BLaER1 (cell line): ENCODE measurements around the gene SORBS2.

Experiments
- H3K27ac ChIP-seq: shearing (Covaris generic); formaldehyde crosslinking; 2 replicates; pipeline ENCODE4 v1.8.1; 2022
- H3K27me3 ChIP-seq: shearing (Covaris generic); formaldehyde crosslinking; 2 replicates; pipeline ENCODE4 v1.8.1; 2022
- H3K36me3 ChIP-seq: shearing (Covaris generic); formaldehyde crosslinking; 2 replicates; pipeline ENCODE4 v1.8.1; 2022
- H3K4me1 ChIP-seq: shearing (Covaris generic); formaldehyde crosslinking; 2 replicates; pipeline ENCODE4 v1.8.1; 2022
- H3K4me2 ChIP-seq: shearing (Covaris generic); formaldehyde crosslinking; 2 replicates; pipeline ENCODE4 v1.8.1; 2022
- H3K4me3 ChIP-seq: shearing (Covaris generic); formaldehyde crosslinking; 2 replicates; pipeline ENCODE4 v1.8.1; 2022
- H3K9ac ChIP-seq: shearing (Covaris generic); formaldehyde crosslinking; 2 replicates; pipeline ENCODE4 v1.8.1; 2022
- H3K9me3 ChIP-seq: shearing (Covaris generic); formaldehyde crosslinking; 2 replicates; pipeline ENCODE4 v1.8.1; 2022
- H4K20me1 ChIP-seq: shearing (Covaris generic); formaldehyde crosslinking; 2 replicates; pipeline ENCODE4 v1.8.1; 2022
- Cebpa-rat ChIP-seq: shearing (Covaris generic); IDR thresholded peaks from 2 replicates; pipeline ENCODE4 v1.8.1; 2022

Gene SORBS2

GRCh38 chr4:185695743-185696142 is 116.3 kb downstream of the SORBS2 start:
- no peaks in the 10 kb centered on the region for H3K36me3 ChIP-seq
- no peaks in the 10 kb centered on the region for H3K9me3 ChIP-seq
- H3K9ac ChIP-seq: no peak overlapping the region
- H3K4me3 ChIP-seq: no peak overlapping the region
- H4K20me1 ChIP-seq: no peaks in the 10 kb centered on the region
- no peak overlapping the region for H3K27ac ChIP-seq
- no peaks in the 10 kb centered on the region for H3K4me1 ChIP-seq
- no peaks in the 10 kb centered on the region for H3K27me3 ChIP-seq
- no peak for TF ChIP-seq Cebpa-rat
- no peak overlapping the region for H3K4me2 ChIP-seq

DNA sequence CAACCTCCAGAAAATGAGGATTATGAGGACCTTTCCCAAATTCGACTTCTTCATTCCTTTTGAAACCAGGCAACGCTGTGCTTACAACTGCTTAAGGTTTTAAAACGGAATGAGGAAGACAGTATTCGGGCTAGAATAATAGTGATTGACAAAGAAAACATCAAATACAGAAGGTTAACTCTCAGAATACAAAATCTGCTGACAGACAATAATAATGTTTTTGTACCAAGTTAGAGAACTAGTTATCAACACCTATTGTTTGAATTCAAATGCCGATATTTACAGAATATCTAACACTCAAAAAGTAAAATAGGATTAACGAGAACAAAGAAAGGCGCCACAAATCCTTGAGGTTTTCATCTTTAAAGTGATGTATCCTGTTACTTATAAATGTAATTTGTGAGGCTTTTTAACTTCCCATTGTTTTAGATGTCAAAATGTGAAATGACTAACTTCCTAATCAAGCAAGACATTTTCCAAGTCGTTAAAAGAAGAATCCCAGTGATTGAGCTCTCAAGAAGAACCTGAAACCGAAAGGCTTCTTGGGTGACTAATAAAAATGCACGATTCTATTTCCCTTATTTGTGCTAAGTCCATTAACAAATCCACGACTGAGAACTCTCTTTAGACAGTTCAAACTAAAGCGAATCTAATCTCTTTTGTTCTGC is 118.3 kb downstream of the SORBS2 start:
- Histone ChIP-seq H4K20me1 (no peaks in the 10 kb centered on the region), H3K9ac (no peak overlapping the region), H3K4me3 (no peak overlapping the region), H3K4me1 (no peaks in the 10 kb centered on the region), H3K36me3 (no peaks in the 10 kb centered on the region), H3K4me2 (no peak overlapping the region), H3K27me3 (no peaks in the 10 kb centered on the region), H3K27ac (no peak overlapping the region), H3K9me3 (no peaks in the 10 kb centered on the region)
- no peak for TF ChIP-seq Cebpa-rat

GRCh38 chr4:185689407-185689806 is 122.6 kb downstream of the SORBS2 start:
- no peak overlapping the region for H3K9ac ChIP-seq
- no peak overlapping the region for H3K4me2 ChIP-seq
- TF ChIP-seq Cebpa-rat: no peak
- H3K4me3 ChIP-seq: no peak overlapping the region
- no peaks in the 10 kb centered on the region for H3K36me3 ChIP-seq
- H3K27ac ChIP-seq: no peak overlapping the region
- no peaks in the 10 kb centered on the region for H3K9me3 ChIP-seq
- H4K20me1 ChIP-seq: no peaks in the 10 kb centered on the region
- H3K27me3 ChIP-seq: no peaks in the 10 kb centered on the region
- no peaks in the 10 kb centered on the region for H3K4me1 ChIP-seq

DNA sequence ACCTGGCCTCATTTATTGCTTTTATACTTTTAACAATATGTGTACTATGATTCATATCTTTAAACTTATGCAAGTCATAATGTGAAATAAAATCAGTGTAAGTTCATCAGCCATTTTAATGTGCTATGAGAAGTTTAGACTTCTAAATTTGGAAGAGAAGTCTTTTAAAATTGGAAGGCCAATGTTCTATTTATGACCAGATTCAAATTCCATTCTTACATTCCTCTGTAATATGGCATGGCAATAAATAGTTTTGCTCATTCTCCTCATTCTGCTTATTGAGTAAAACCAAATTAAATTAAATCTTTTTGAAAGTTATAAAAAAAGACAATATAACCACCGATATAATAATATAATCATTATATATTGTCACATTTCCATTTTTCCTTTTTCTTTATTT is 126.2 kb downstream of the SORBS2 start:
- Histone ChIP-seq H3K4me1 (no peaks in the 10 kb centered on the region), H3K4me3 (no peak overlapping the region), H3K9ac (no peak overlapping the region), H3K9me3 (no peaks in the 10 kb centered on the region), H3K27ac (no peak overlapping the region), H3K4me2 (no peak overlapping the region), H4K20me1 (no peaks in the 10 kb centered on the region), H3K27me3 (no peaks in the 10 kb centered on the region), H3K36me3 (no peaks in the 10 kb centered on the region)
- TF ChIP-seq Cebpa-rat: no peak

- no peak overlapping the region for H3K4me3 ChIP-seq
- H3K9me3 ChIP-seq: no peaks in the 10 kb centered on the region
- H4K20me1 ChIP-seq: no peaks in the 10 kb centered on the region
- no peaks in the 10 kb centered on the region for H3K27me3 ChIP-seq
- no peaks in the 10 kb centered on the region for H3K4me1 ChIP-seq
- H3K4me2 ChIP-seq: no peak overlapping the region
- TF ChIP-seq Cebpa-rat: no peak
- H3K27ac ChIP-seq: no peak overlapping the region
- H3K36me3 ChIP-seq: no peaks in the 10 kb centered on the region
- no peak overlapping the region for H3K9ac ChIP-seq
Observed at GRCh38 chr4:185683896-185684295, 128.1 kb downstream of the SORBS2 start.

GRCh38 chr4:185683222-185683621 is 128.8 kb downstream of the SORBS2 start:
- Histone ChIP-seq H3K27me3 (no peaks in the 10 kb centered on the region), H3K9me3 (no peaks in the 10 kb centered on the region), H4K20me1 (no peaks in the 10 kb centered on the region), H3K36me3 (no peaks in the 10 kb centered on the region), H3K27ac (no peak overlapping the region), H3K9ac (no peak overlapping the region), H3K4me3 (no peak overlapping the region), H3K4me1 (no peaks in the 10 kb centered on the region), H3K4me2 (no peak overlapping the region)
- TF ChIP-seq Cebpa-rat: no peak

GRCh38 chr4:185682236-185682635 is 129.8 kb downstream of the SORBS2 start:
- H3K4me3 ChIP-seq: no peak overlapping the region
- no peak overlapping the region for H3K9ac ChIP-seq

GRCh38 chr4:185681604-185682003 is 130.4 kb downstream of the SORBS2 start:
- no peaks in the 10 kb centered on the region for H3K36me3 ChIP-seq
- no peak for TF ChIP-seq Cebpa-rat
- H3K4me2 ChIP-seq: no peak overlapping the region
- no peaks in the 10 kb centered on the region for H4K20me1 ChIP-seq
- no peak overlapping the region for H3K27ac ChIP-seq
- H3K4me3 ChIP-seq: no peak overlapping the region
- H3K27me3 ChIP-seq: no peaks in the 10 kb centered on the region
- H3K9me3 ChIP-seq: no peaks in the 10 kb centered on the region
- no peak overlapping the region for H3K9ac ChIP-seq
- no peaks in the 10 kb centered on the region for H3K4me1 ChIP-seq

More at GRCh38 chr4:185682236-185682635, 129.8 kb downstream of the SORBS2 start:
- H3K27me3 ChIP-seq: no peaks in the 10 kb centered on the region
- TF ChIP-seq Cebpa-rat: no peak
- H3K36me3 ChIP-seq: no peaks in the 10 kb centered on the region
- no peak overlapping the region for H3K4me2 ChIP-seq
- no peaks in the 10 kb centered on the region for H3K9me3 ChIP-seq
- H4K20me1 ChIP-seq: no peaks in the 10 kb centered on the region
- H3K27ac ChIP-seq: no peak overlapping the region
- H3K4me1 ChIP-seq: no peaks in the 10 kb centered on the region

- no peaks in the 10 kb centered on the region for H3K9me3 ChIP-seq
- no peaks in the 10 kb centered on the region for H3K4me1 ChIP-seq
- no peak overlapping the region for H3K4me2 ChIP-seq
- H4K20me1 ChIP-seq: no peaks in the 10 kb centered on the region
- no peak for TF ChIP-seq Cebpa-rat
- H3K9ac ChIP-seq: no peak overlapping the region
- H3K4me3 ChIP-seq: no peak overlapping the region
- H3K27me3 ChIP-seq: no peaks in the 10 kb centered on the region
- no peak overlapping the region for H3K27ac ChIP-seq
- no peaks in the 10 kb centered on the region for H3K36me3 ChIP-seq
Observed at GRCh38 chr4:185680617-185681016, 131.4 kb downstream of the SORBS2 start.

GRCh38 chr4:185679523-185679922 is 132.5 kb downstream of the SORBS2 start:
- TF ChIP-seq Cebpa-rat: no peak
- Histone ChIP-seq H4K20me1 (no peaks in the 10 kb centered on the region), H3K36me3 (no peaks in the 10 kb centered on the region), H3K27me3 (no peaks in the 10 kb centered on the region), H3K4me3 (no peak overlapping the region), H3K27ac (no peak overlapping the region), H3K4me2 (no peak overlapping the region), H3K9ac (no peak overlapping the region), H3K9me3 (no peaks in the 10 kb centered on the region), H3K4me1 (no peaks in the 10 kb centered on the region)

DNA sequence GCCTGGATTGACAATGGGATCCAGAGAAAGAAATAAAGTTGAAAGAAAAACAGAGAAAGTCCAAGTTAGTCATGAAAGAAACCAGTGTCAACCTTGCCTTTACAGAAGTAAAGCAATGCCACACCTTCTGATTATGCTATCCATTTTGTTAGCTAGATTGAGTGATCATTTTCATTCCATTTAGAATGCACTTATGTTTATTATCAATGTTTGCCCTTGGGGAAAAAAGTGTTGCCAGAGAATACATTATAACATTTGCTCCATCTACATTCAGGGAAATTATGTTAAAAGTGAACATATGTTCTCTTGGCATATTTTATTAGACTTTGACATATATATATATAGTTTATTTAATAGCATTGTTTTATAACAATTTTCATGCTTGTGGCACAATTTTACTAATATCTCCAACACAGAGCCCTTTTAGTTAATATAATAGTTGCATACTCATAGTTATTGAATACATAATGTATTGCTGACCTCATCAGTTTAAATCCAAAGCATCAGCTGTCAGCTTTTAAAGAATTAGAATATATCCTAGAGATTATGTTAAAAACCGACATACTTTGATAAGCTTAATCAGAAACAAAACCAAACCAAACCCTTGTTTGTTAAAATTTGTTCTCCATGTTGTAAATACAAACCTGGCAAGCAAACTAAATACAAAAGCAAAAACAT is 134.2 kb downstream of the SORBS2 start:
- no peak overlapping the region for H3K27ac ChIP-seq
- TF ChIP-seq Cebpa-rat: no peak
- no peaks in the 10 kb centered on the region for H3K36me3 ChIP-seq
- no peak overlapping the region for H3K9ac ChIP-seq
- no peaks in the 10 kb centered on the region for H3K9me3 ChIP-seq
- H3K4me1 ChIP-seq: no peaks in the 10 kb centered on the region
- no peaks in the 10 kb centered on the region for H3K27me3 ChIP-seq
- no peak overlapping the region for H3K4me3 ChIP-seq
- no peak overlapping the region for H3K4me2 ChIP-seq
- H4K20me1 ChIP-seq: no peaks in the 10 kb centered on the region
